Measurements from ENCODE around the gene CFAP61. TPM values are rescaled to one million over a fixed set of nuclear protein-coding genes. Genes with fewer than 3 reads are reported as not detected.
"Not testable (repeated sequence)": the region's sequence is repeated elsewhere in the genome, so short reads cannot be mapped to it uniquely, and the experiment has no call there.

The CFAP61 gene
- total RNA-seq, 1 experiment from 2014 or later = 0.06 TPM

- DNase-seq (ENCODE audit: low read depth) = no peak
These were observed 179.4 kb downstream of the CFAP61 start for GRCh38 chr20:20231528-20232298.

GRCh38 chr20:20233041-20233514 lies 180.7 kb downstream of the CFAP61 start:
- peak; percentile 23 for DNase-seq (ENCODE audit: low read depth)

GRCh38 chr20:20235681-20236080 lies 183.3 kb downstream of the CFAP61 start:
- no peak for DNase-seq (ENCODE audit: low read depth)

- peak; percentile 36 for DNase-seq (ENCODE audit: low read depth)
These were observed 185.0 kb downstream of the CFAP61 start for GRCh38 chr20:20237093-20237959.

- no peak for DNase-seq (ENCODE audit: low read depth)
These were observed 189.6 kb downstream of the CFAP61 start for GRCh38 chr20:20241976-20242375.

GRCh38 chr20:20244384-20244783 lies 192.1 kb downstream of the CFAP61 start:
- not testable (repeated sequence) for DNase-seq (ENCODE audit: low read depth)

- DNase-seq (ENCODE audit: low read depth) = no peak
These were observed 194.8 kb downstream of the CFAP61 start for GRCh38 chr20:20246996-20247633.

GRCh38 chr20:20248620-20249200 lies 196.4 kb downstream of the CFAP61 start:
- DNase-seq (ENCODE audit: low read depth) = no peak

GRCh38 chr20:20251317-20251716 lies 199.0 kb downstream of the CFAP61 start:
- no peak for DNase-seq (ENCODE audit: low read depth)

GRCh38 chr20:20251836-20252235 lies 199.5 kb downstream of the CFAP61 start:
- no peak for DNase-seq (ENCODE audit: low read depth)

GRCh38 chr20:20253039-20253743 lies 200.9 kb downstream of the CFAP61 start:
- DNase-seq (ENCODE audit: low read depth) = no peak

- DNase-seq (ENCODE audit: low read depth) = no peak
These were observed 201.5 kb downstream of the CFAP61 start for GRCh38 chr20:20253744-20254330.

- no peak for DNase-seq (ENCODE audit: low read depth)
These were observed 202.8 kb downstream of the CFAP61 start for GRCh38 chr20:20255099-20255498.

- DNase-seq (ENCODE audit: low read depth) = peak; percentile 5
These were observed 207.2 kb downstream of the CFAP61 start for GRCh38 chr20:20259533-20259932.

GRCh38 chr20:20261159-20261558 lies 208.8 kb downstream of the CFAP61 start:
- no peak for DNase-seq (ENCODE audit: low read depth)

GRCh38 chr20:20265210-20265609 lies 212.9 kb downstream of the CFAP61 start:
- no peak for DNase-seq (ENCODE audit: low read depth)

GRCh38 chr20:20266552-20266951 lies 214.2 kb downstream of the CFAP61 start:
- DNase-seq (ENCODE audit: low read depth) = no peak

- no peak for DNase-seq (ENCODE audit: low read depth)
These were observed 215.5 kb downstream of the CFAP61 start for GRCh38 chr20:20267685-20268370.

GRCh38 chr20:20271271-20271670 lies 218.9 kb downstream of the CFAP61 start:
- DNase-seq (ENCODE audit: low read depth) = no peak

GRCh38 chr20:20272686-20273085 lies 220.4 kb downstream of the CFAP61 start:
- no peak for DNase-seq (ENCODE audit: low read depth)

Measured in LHCN-M2 (cell line).